PFSK-1 (cell line): ENCODE measurements around the gene PLEKHG4B.

Source experiments
- FOXP2 ChIP-seq: optimal IDR thresholded peaks from 2 replicates; pipeline ENCODE3; 2011; ENCODE audit warnings: borderline replicate concordance, control low read depth, inconsistent platforms; ENCODE audit not compliant: insufficient read depth; ENCODE audit errors: extremely low read length, extremely low read depth
- POLR2AphosphoS5 ChIP-seq: IDR thresholded peaks from 2 replicates; pipeline ENCODE4 v1.6.1; 2012; ENCODE audit warnings: low read depth, mild to moderate bottlenecking, control low read depth, low read length, moderate library complexity
- REST ChIP-seq, 2 experiments: IDR thresholded peaks; 2 replicates each; pipeline versions ENCODE4 v1.6.1 to v1.8.0; 2011 to 2012; ENCODE audit warnings: low read depth in 2 of 2, low read length in 2 of 2, control low read depth in 1 of 2, inconsistent platforms in 1 of 2, mild to moderate bottlenecking in 1 of 2, moderate library complexity in 1 of 2; ENCODE audit not compliant: insufficient read depth in 1 of 2
- SIN3A ChIP-seq: IDR thresholded peaks from 2 replicates; pipeline ENCODE4 v1.6.1; 2012; ENCODE audit warnings: mild to moderate bottlenecking, low read length, moderate library complexity, borderline replicate concordance; ENCODE audit not compliant: insufficient read depth
- TAF1 ChIP-seq: IDR thresholded peaks from 2 replicates; pipeline ENCODE4 v1.6.1; 2012; ENCODE audit warnings: low read length, control low read depth, borderline replicate concordance; ENCODE audit not compliant: insufficient read depth

Gene PLEKHG4B

DNA sequence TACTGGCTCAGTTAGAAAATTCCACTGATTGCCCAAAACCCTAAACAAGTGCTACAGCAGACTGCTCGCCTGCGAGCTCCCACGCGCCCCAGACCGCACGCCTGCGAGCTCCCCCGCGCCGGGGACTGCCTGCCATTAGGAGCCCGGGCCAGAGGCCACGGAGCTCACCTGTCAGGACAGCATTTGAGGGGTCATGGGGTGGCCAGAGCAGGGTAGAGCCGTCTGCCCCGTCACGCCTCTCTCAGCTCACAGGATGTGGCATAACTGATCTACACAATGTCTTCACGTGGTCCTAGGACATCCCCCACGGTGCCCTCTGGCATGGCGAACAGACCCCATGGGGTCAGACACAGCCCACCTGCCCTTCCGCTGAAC is 70.2 kb downstream of the PLEKHG4B start:
- TF ChIP-seq REST (IDR thresholded peaks at IDR 0.05; ENCODE audit: insufficient read depth in 1 of 2, low read depth in 2 of 2, low read length in 2 of 2) (no peak), SIN3A (no peak), TAF1 (no peak), FOXP2 (no peak), POLR2AphosphoS5 (no peak)

- TF ChIP-seq REST (IDR thresholded peaks at IDR 0.05; ENCODE audit: insufficient read depth in 1 of 2, low read depth in 2 of 2, low read length in 2 of 2) = no peak
- no peak for TF ChIP-seq FOXP2
- no peak for TF ChIP-seq SIN3A
- no peak for TF ChIP-seq TAF1
- TF ChIP-seq POLR2AphosphoS5 = no peak
Measured at GRCh38 chr5:162565-163337, 70.8 kb downstream of the PLEKHG4B start.

GRCh38 chr5:163338-163620 is 71.3 kb downstream of the PLEKHG4B start:
- TF ChIP-seq REST (IDR thresholded peaks at IDR 0.05; ENCODE audit: insufficient read depth in 1 of 2, low read depth in 2 of 2, low read length in 2 of 2) (no peak), POLR2AphosphoS5 (no peak), TAF1 (no peak), FOXP2 (no peak), SIN3A (no peak)

- TF ChIP-seq REST (IDR thresholded peaks at IDR 0.05; ENCODE audit: insufficient read depth in 1 of 2, low read depth in 2 of 2, low read length in 2 of 2) (no peak), POLR2AphosphoS5 (no peak), SIN3A (no peak), TAF1 (no peak), FOXP2 (no peak)
Measured at GRCh38 chr5:163841-164240, 71.9 kb downstream of the PLEKHG4B start.

- no peak for TF ChIP-seq FOXP2
- no peak for TF ChIP-seq POLR2AphosphoS5
- no peak for TF ChIP-seq TAF1
- no peak for TF ChIP-seq REST (IDR thresholded peaks at IDR 0.05; ENCODE audit: insufficient read depth in 1 of 2, low read depth in 2 of 2, low read length in 2 of 2)
- TF ChIP-seq SIN3A = no peak
Measured at GRCh38 chr5:164244-164643, 72.3 kb downstream of the PLEKHG4B start.
